Measurements from ENCODE around the gene RNF115. TPM values are rescaled to one million over a fixed set of nuclear protein-coding genes. Genes with fewer than 3 reads are reported as not detected.
"Not testable (repeated sequence)": the region's sequence is repeated elsewhere in the genome, so short reads cannot be mapped to it uniquely, and the experiment has no call there.

Gene RNF115
- total and polyA plus RNA-seq, 3 donors from 2014 or later: 13.8 to 29.1 (median 24.4) TPM

- TF ChIP-seq CTCF (IDR thresholded peaks at IDR 0.05): no peak
- TF ChIP-seq POLR2A (IDR thresholded peaks at IDR 0.05): no peak
- DNase-seq: no peak
- Histone ChIP-seq H3K4me1 (no peaks in the 10 kb centered on the region), H3K36me3 (ENCODE audit: low read depth, missing control alignments) (no peaks in the 10 kb centered on the region), H3K4me3 (no peak overlapping the region), H3K27ac (no peak overlapping the region), H3K27me3 (no peaks in the 10 kb centered on the region), H3K9me3 (no peaks in the 10 kb centered on the region)
- intact Hi-C loops (cut with DNase I; ENCODE audit: low total_unique reads): no loop called here
- WGBS, 2 donors: 52 to 67% methylated on average over 5 of the region's 5 CpGs
Observed at GRCh38 chr1:145729196-145729595, 94.7 kb downstream of the RNF115 start.

DNA sequence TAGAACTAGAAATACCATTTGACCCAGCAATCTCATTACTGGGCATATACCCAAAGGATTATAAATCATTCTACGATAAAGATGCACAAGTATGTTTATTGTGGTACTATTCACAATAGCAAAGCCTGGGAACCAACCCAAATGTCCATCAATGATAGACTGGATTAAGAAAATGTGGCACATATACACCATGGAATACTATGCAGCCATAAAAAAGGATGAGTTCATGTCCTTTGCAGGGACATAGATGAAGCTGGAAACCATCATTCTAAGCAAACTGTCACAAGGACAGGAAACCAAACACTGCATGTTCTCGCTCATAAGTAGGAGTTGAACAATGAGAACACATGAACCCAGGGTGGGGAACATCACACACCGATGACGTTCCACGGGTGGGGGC lies 97.7 kb downstream of the RNF115 start:
- H3K27me3 ChIP-seq; H3K4me3 ChIP-seq; DNase-seq; H3K27ac ChIP-seq; intact Hi-C loops (cut with DNase I; ENCODE audit: low total_unique reads); H3K9me3 ChIP-seq; H3K36me3 ChIP-seq (ENCODE audit: low read depth, missing control alignments); H3K4me1 ChIP-seq: not testable (repeated sequence)
- WGBS, 2 donors: 95% methylated on average over 5 of the region's 5 CpGs

GRCh38 chr1:145720878-145721671 lies 102.8 kb downstream of the RNF115 start:
- 1 to 10% methylated on average over 21 to 43 of the region's 47 CpGs for WGBS, 2 donors
- intact Hi-C loops (cut with DNase I; ENCODE audit: low total_unique reads): no loop called here
- no peak overlapping the region for H3K27ac ChIP-seq

GRCh38 chr1:145720556-145720877 lies 103.4 kb downstream of the RNF115 start:
- intact Hi-C loops (cut with DNase I; ENCODE audit: low total_unique reads): no loop called here
- WGBS, 2 donors: 42 to 56% methylated on average over 5 of the region's 5 CpGs
- Histone ChIP-seq H3K27ac (no peak overlapping the region), H3K36me3 (ENCODE audit: low read depth, missing control alignments) (no peaks in the 10 kb centered on the region), H3K4me3 (peak overlapping the region in 1 of 2 donors; percentile 32), H3K4me1 (peaks cover 3% of the 10 kb centered on the region), H3K9me3 (no peaks in the 10 kb centered on the region), H3K27me3 (no peaks in the 10 kb centered on the region)
- no peak for TF ChIP-seq CTCF (IDR thresholded peaks at IDR 0.05)
- no peak for TF ChIP-seq POLR2A (IDR thresholded peaks at IDR 0.05)
- no peak for DNase-seq

More at GRCh38 chr1:145720878-145721671, 102.8 kb downstream of the RNF115 start:
- Histone ChIP-seq H3K36me3 (ENCODE audit: low read depth, missing control alignments) (no peaks in the 10 kb centered on the region), H3K4me1 (peaks cover 3% of the 10 kb centered on the region), H3K27me3 (no peaks in the 10 kb centered on the region), H3K4me3 (peak overlapping the region; percentile 24 to 32), H3K9me3 (no peaks in the 10 kb centered on the region)
- TF ChIP-seq CTCF (IDR thresholded peaks at IDR 0.05) (peak; percentile 77 to 95 (median 85)), POLR2A (IDR thresholded peaks at IDR 0.05) (no peak)
- DNase-seq: peak; percentile 77

GRCh38 chr1:145719230-145720079 lies 104.4 kb downstream of the RNF115 start, which contains the start of gene CD160:
TSS of gene CD160 (plus strand) at chr1:145719499. CDS start at chr1:145728328, 8,829 bp downstream.
- DNase-seq: no peak
- Histone ChIP-seq H3K36me3 (ENCODE audit: low read depth, missing control alignments) (no peaks in the 10 kb centered on the region), H3K4me1 (peaks cover 6% of the 10 kb centered on the region), H3K27me3 (no peaks in the 10 kb centered on the region), H3K9me3 (no peaks in the 10 kb centered on the region), H3K27ac (no peak within 1 kb of the TSS), H3K4me3 (no peak within 1 kb of the TSS)
- TF ChIP-seq POLR2A (IDR thresholded peaks at IDR 0.05): no peak
- intact Hi-C loops (cut with DNase I; ENCODE audit: low total_unique reads): no loop called here
- WGBS, 2 donors: 92 to 93% methylated on average over 10 to 12 of the region's 12 CpGs

GRCh38 chr1:145718465-145718864 lies 105.4 kb downstream of the RNF115 start:
- H3K27me3 ChIP-seq; H3K4me3 ChIP-seq; H3K4me1 ChIP-seq; H3K36me3 ChIP-seq (ENCODE audit: low read depth, missing control alignments); H3K9me3 ChIP-seq; H3K27ac ChIP-seq; DNase-seq; intact Hi-C loops (cut with DNase I; ENCODE audit: low total_unique reads): not testable (repeated sequence)
- 90 to 94% methylated on average over 5 of the region's 5 CpGs for WGBS, 2 donors
